Body of pancreas (tissue), 4 donors: ENCODE measurements around the gene STAT4. TPM values are rescaled to one million over a fixed set of nuclear protein-coding genes. Genes with fewer than 3 reads are reported as not detected.
A peak's percentile ranks its signal among the peaks of the same experiment; 100 is the strongest.

Source experiments
- ATAC-seq: fragments of 150-250 bp; one replicate; pipeline ENCODE4 v1.9.1; 2016
- DNase-seq, 4 donors: peaks; one replicate each; pipeline ENCODE4 v3.0.0-alpha.2; 2019
- H3K27ac ChIP-seq, 4 donors: fragments of 200-600 bp; sonication (generic); 1 replicate in 3 of 4; 2 replicates in 1 of 4; pipeline versions ENCODE4 v1.5.1 to v1.6.1; 2016 to 2019; ENCODE audit warnings: mild to moderate bottlenecking in 1 of 4, mixed read lengths in 1 of 4, moderate library complexity in 1 of 4
- H3K27me3 ChIP-seq, 2 donors: fragments of 200-600 bp; sonication (generic); one replicate each; pipeline ENCODE4 v1.6.0; 2016; ENCODE audit warnings: mild to moderate bottlenecking in 1 of 2
- H3K36me3 ChIP-seq, 2 donors: fragments of 200-600 bp; sonication (generic); replicated peaks in 1 of 2; 2 replicates each; pipeline ENCODE4 v1.5.1; 2016; ENCODE audit warnings: low read depth in 2 of 2; ENCODE audit not compliant: insufficient read depth in 1 of 2
- H3K4me1 ChIP-seq: fragments of 200-600 bp; sonication (generic); one replicate; pipeline ENCODE4 v1.6.0; 2016
- H3K4me3 ChIP-seq, 2 donors: fragments of 200-600 bp; sonication (generic); 1 replicate in 1 of 2; 2 replicates in 1 of 2; pipeline ENCODE4 v1.5.1; 2016 to 2019
- H3K9me3 ChIP-seq, 3 donors: fragments of 200-600 bp; sonication (generic); 1 replicate in 2 of 3; 2 replicates in 1 of 3; pipeline ENCODE4 v1.5.1; 2016
- POLR2A ChIP-seq, 3 donors: fragments of 450-650 bp; IDR thresholded peaks; one replicate each; pipeline ENCODE4 v1.6.1; 2016; ENCODE audit warnings: antibody characterized with exemption in 3 of 3, mild to moderate bottlenecking in 2 of 3
- WGBS, 2 donors: methylation state at CpG; one replicate each; pipeline ENCODE4 v1.1.5; 2017; 5-methylcytosine and 5-hydroxymethylcytosine counted together
- intact Hi-C: fragments of 100-400 bp; cut with DNase I; formaldehyde crosslinking; loops from one replicate; pipeline ENCODE4 v1.15.1; 2023
- total RNA-seq, 2 donors: library from RNA; depleted of rRNA; stranded (reverse); fragments of >200 nt; gene quantifications; one replicate each; pipeline ENCODE4 v1.1.0, GENCODE V29; 2016
- TF ChIP-seq, protein P1 (sequence below), 7 experiments: fragments of 450-650 bp in 4 of 7; fragments of 200-600 bp in 3 of 7; sonication (generic) in 3 of 7; IDR thresholded peaks; one replicate each; pipeline ENCODE4 v1.5.1; 2016 to 2019; ENCODE audit warnings: antibody characterized with exemption in 7 of 7

Gene STAT4
- total RNA-seq, 2 donors from 2014 or later = 0.52 to 2.6 TPM

DNA sequence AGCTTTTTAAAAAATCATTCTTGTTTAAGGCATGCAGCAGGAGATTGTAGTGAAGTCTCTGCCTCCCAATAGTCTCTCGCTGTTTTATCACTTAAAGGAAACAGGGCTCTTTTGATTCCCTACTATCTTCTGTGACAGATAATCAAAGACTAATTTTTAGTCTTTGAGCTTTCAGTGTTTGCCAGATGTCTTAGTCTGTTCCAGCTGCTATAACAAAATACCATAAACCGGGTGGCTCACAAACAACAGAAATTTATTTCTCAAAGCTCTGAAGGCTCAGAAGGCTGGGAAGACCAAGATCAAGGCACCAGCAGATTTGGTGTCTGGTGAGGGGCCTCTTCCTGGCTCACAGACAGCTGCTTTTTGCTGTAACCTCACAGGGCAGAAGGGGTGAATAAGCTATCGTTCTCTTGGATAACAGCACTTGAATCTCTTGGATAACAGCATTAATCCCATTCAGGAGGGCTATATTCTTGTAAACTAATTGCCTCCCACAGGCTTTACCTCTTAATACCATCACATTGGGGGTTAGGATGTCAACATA, 37.8 kb upstream of the STAT4 start:
- no peaks in the 10 kb centered on the region for H3K36me3 ChIP-seq
- WGBS, 2 donors = 83 to 93% methylated on average over 3 of the region's 3 CpGs
- H3K4me1 ChIP-seq = peaks cover 18% of the 10 kb centered on the region
- no peak for TF ChIP-seq POLR2A (IDR thresholded peaks at IDR 0.05)
- TF ChIP-seq, protein P1, sequence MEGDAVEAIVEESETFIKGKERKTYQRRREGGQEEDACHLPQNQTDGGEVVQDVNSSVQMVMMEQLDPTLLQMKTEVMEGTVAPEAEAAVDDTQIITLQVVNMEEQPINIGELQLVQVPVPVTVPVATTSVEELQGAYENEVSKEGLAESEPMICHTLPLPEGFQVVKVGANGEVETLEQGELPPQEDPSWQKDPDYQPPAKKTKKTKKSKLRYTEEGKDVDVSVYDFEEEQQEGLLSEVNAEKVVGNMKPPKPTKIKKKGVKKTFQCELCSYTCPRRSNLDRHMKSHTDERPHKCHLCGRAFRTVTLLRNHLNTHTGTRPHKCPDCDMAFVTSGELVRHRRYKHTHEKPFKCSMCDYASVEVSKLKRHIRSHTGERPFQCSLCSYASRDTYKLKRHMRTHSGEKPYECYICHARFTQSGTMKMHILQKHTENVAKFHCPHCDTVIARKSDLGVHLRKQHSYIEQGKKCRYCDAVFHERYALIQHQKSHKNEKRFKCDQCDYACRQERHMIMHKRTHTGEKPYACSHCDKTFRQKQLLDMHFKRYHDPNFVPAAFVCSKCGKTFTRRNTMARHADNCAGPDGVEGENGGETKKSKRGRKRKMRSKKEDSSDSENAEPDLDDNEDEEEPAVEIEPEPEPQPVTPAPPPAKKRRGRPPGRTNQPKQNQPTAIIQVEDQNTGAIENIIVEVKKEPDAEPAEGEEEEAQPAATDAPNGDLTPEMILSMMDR (IDR thresholded peaks at IDR 0.05) = no peak
- no peaks in the 10 kb centered on the region for H3K9me3 ChIP-seq
- intact Hi-C loops = no loop called here
- H3K27ac ChIP-seq = peak overlapping the region in 1 of 4 donors; percentile 39
- ATAC-seq = no peak
- H3K27me3 ChIP-seq = no peaks in the 10 kb centered on the region
- DNase-seq = no peak
- H3K4me3 ChIP-seq = no peak overlapping the region

DNA sequence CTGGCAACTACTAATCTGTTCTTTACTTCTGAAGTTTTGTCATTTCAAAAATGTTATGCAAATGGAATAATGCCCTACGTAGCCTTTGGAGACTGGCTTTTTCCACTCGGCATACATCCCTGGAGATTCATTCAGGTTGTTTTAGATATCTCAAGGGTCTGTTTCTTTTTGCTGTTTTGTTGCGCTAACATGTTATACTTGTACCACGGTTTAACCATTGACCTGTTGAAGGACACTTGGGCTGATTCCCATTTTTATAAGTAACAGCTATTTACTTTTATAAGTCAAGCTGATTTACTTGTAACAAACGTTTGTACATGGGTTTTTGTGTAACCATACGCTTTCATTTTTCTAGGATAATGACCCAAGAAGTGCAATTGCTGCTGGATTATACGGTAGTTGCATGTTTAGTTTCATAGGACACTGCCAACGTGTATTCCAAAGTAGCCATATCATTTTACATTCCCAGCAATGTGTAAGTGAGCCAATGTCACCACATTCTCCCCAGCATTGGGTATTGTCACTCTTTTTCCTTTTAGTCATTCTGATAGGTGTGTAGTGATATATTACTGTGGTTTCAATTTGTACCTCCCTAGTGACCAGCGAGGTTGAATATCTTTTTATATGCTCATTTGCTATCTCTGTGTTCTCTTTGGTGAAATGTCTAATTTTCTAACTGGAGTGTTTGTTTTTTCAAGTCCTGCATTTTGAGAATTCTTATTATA, 36.5 kb upstream of the STAT4 start:
- Histone ChIP-seq H3K27ac (peak overlapping the region in 2 of 4 donors; percentile 40 to 44), H3K4me3 (no peak overlapping the region), H3K4me1 (peaks cover 18% of the 10 kb centered on the region), H3K36me3 (no peaks in the 10 kb centered on the region), H3K27me3 (no peaks in the 10 kb centered on the region), H3K9me3 (no peaks in the 10 kb centered on the region)
- 19 to 27% methylated on average over 9 of the region's 9 CpGs for WGBS, 2 donors
- ATAC-seq = peak; percentile 42
- intact Hi-C loops = no loop called here
- DNase-seq = no peak
- TF ChIP-seq POLR2A (IDR thresholded peaks at IDR 0.05) = no peak
- TF ChIP-seq, protein P1 (IDR thresholded peaks at IDR 0.05) = no peak

GRCh38 chr2:191184457-191184856, 33.7 kb upstream of the STAT4 start:
- ATAC-seq (no peak), DNase-seq (no peak)
- no peaks in the 10 kb centered on the region for H3K27me3 ChIP-seq
- H3K36me3 ChIP-seq = no peaks in the 10 kb centered on the region
- no peak for TF ChIP-seq POLR2A (IDR thresholded peaks at IDR 0.05)
- TF ChIP-seq, protein P1 (IDR thresholded peaks at IDR 0.05) = no peak
- intact Hi-C loops = no loop called here
- 32 to 34% methylated on average over 2 of the region's 2 CpGs for WGBS, 2 donors
- no peak overlapping the region for H3K4me3 ChIP-seq
- peaks cover 18% of the 10 kb centered on the region for H3K4me1 ChIP-seq
- H3K9me3 ChIP-seq = no peaks in the 10 kb centered on the region
- H3K27ac ChIP-seq = peak overlapping the region in 1 of 4 donors; percentile 21

DNA sequence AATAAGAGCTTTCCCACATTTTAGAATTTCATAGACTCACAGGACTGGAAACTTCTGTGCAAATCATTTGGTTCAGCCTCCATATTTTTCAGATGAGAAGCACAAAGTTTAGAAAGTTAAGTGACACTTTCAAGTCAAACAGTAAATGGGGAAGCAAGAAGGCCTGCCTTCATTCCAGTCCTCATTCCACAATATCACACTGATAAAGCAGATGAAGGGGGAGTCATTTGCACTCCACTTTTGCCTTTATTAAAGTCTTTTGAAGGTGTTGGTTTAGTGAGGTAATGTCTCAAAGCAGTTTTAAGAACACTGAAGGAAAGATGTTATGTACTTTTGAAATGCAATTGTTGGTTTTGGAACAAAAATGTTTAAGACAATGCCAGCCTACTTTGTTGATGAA, 32.7 kb upstream of the STAT4 start:
- Histone ChIP-seq H3K27ac (no peak overlapping the region), H3K9me3 (no peaks in the 10 kb centered on the region), H3K4me3 (no peak overlapping the region), H3K4me1 (peaks cover 18% of the 10 kb centered on the region), H3K36me3 (no peaks in the 10 kb centered on the region), H3K27me3 (no peaks in the 10 kb centered on the region)
- no peak for ATAC-seq
- no peak for TF ChIP-seq POLR2A (IDR thresholded peaks at IDR 0.05)
- TF ChIP-seq, protein P1 (IDR thresholded peaks at IDR 0.05) = no peak
- intact Hi-C loops = no loop called here
- DNase-seq = no peak

DNA sequence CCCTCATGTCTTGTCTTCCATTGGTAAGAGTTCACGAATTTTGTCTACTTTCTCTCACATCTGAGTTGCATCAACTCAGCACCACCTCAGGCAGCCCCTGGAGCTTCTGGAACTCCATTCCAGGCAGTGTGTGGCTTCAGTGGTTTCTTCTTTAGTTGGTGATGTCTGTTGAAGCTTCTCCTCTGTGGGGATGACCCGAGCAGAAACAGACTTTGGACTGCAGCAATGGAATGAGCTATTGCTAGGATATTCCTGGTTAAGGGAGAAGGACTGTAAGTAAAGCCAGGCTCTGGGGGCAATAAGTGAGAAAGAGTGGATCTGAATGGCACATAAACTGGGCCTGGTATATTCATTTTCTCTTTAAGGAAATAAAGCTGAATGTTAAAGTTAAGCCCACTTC, 32.3 kb upstream of the STAT4 start:
- Histone ChIP-seq H3K4me3 (no peak overlapping the region), H3K4me1 (peaks cover 18% of the 10 kb centered on the region), H3K36me3 (no peaks in the 10 kb centered on the region), H3K27me3 (no peaks in the 10 kb centered on the region), H3K9me3 (no peaks in the 10 kb centered on the region), H3K27ac (no peak overlapping the region)
- DNase-seq (no peak), ATAC-seq (no peak)
- no peak for TF ChIP-seq POLR2A (IDR thresholded peaks at IDR 0.05)
- TF ChIP-seq, protein P1 (IDR thresholded peaks at IDR 0.05) = no peak
- 90 to 94% methylated on average over 2 of the region's 2 CpGs for WGBS, 2 donors
- intact Hi-C loops = no loop called here
